Spleen (tissue), 7 donors: ENCODE measurements around the gene KCTD4.

Experiments used
- POLR2A ChIP-seq, 3 donors: fragments of 450-650 bp; IDR thresholded peaks; one replicate each; pipeline ENCODE4 v1.5.1; 2017; ENCODE audit warnings: antibody characterized with exemption in 3 of 3, mild to moderate bottlenecking in 1 of 3
- POLR2AphosphoS5 ChIP-seq, 3 donors: sonication (generic); formaldehyde crosslinking; IDR thresholded peaks; one replicate each; pipeline ENCODE4 v1.5.1; 2017; ENCODE audit warnings: antibody characterized with exemption in 3 of 3
- TF ChIP-seq, protein P1 (sequence below), 11 experiments: fragments of 200-600 bp in 7 of 11; fragments of 450-650 bp in 4 of 11; sonication (generic) in 4 of 11; IDR thresholded peaks in 8 of 11; conservative IDR thresholded peaks in 3 of 11; 1 replicate in 7 of 11; 2 replicates in 4 of 11; pipeline versions ENCODE4 v1.4.0 to v1.8.0; 2016 to 2021; ENCODE audit warnings: antibody characterized with exemption in 11 of 11, inconsistent platforms in 4 of 11, mild to moderate bottlenecking in 1 of 11
- donor health status: DM: no; HTN: no; CAD: no; lungs with moderate emphysema.
- donor health status: DM: no; HTN: no; CAD: no.
- donor health status: DM: no; HTN: no; CAD: no.

DNA sequence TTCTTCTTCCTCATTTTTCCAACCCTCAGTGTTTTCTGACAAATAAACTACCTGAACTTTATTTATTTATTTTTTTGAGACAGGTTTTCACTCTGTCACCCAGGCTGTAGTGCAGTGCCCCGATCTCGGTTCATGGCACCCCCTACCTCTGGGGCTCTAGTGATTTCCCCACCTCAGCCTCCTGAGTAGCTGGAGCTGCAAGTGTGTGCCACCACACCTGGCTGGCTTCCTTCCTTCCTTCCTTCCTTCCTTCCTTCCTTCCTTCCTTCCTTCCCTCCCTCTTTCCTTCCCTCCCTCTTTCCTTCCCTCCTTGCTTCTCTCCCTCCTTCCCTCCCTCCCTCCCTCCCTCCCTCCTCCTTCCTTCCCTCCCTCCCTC is 32.3 kb downstream of the KCTD4 start:
- TF ChIP-seq, protein P1, sequence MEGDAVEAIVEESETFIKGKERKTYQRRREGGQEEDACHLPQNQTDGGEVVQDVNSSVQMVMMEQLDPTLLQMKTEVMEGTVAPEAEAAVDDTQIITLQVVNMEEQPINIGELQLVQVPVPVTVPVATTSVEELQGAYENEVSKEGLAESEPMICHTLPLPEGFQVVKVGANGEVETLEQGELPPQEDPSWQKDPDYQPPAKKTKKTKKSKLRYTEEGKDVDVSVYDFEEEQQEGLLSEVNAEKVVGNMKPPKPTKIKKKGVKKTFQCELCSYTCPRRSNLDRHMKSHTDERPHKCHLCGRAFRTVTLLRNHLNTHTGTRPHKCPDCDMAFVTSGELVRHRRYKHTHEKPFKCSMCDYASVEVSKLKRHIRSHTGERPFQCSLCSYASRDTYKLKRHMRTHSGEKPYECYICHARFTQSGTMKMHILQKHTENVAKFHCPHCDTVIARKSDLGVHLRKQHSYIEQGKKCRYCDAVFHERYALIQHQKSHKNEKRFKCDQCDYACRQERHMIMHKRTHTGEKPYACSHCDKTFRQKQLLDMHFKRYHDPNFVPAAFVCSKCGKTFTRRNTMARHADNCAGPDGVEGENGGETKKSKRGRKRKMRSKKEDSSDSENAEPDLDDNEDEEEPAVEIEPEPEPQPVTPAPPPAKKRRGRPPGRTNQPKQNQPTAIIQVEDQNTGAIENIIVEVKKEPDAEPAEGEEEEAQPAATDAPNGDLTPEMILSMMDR (IDR thresholded peaks at IDR 0.05 in 8 of 11, conservative IDR thresholded peaks at IDR 0.05 in 3 of 11): no peak
- no peak for TF ChIP-seq POLR2A (IDR thresholded peaks at IDR 0.05)
- no peak for TF ChIP-seq POLR2AphosphoS5 (IDR thresholded peaks at IDR 0.05)
